Activated T-cell treated with anti-CD3 and anti-CD28 coated beads, Interleukin-2, amount 50 U/mL, for 24 hours (primary cell): ENCODE measurements around the gene FAM193B.

Experiments
- DNase-seq: peaks from one replicate; pipeline ENCODE4 v3.0.0-alpha.2; 2020
- H3K27ac Mint-ChIP-seq: 2 replicates; pipeline ENCODE4 v1.8.0; 2020; ENCODE audit warnings: mild to moderate bottlenecking, mixed read lengths
- H3K27me3 Mint-ChIP-seq: 2 replicates; pipeline ENCODE4 v1.8.0; 2020; ENCODE audit warnings: mixed read lengths
- H3K36me3 Mint-ChIP-seq: 2 replicates; pipeline ENCODE4 v1.8.0; 2020; ENCODE audit warnings: low read depth, mixed read lengths
- H3K4me1 Mint-ChIP-seq: 2 replicates; pipeline ENCODE4 v1.8.0; 2020; ENCODE audit warnings: low read depth, mixed read lengths
- H3K4me3 Mint-ChIP-seq: 2 replicates; pipeline ENCODE4 v1.8.0; 2020; ENCODE audit warnings: mild to moderate bottlenecking, moderate library complexity, mixed read lengths
- H3K9me3 Mint-ChIP-seq: 2 replicates; pipeline ENCODE4 v1.8.0; 2020; ENCODE audit warnings: mixed read lengths

FAM193B gene

GRCh38 chr5:177475563-177476427, 78.6 kb downstream of the FAM193B start:
- Mint-ChIP-seq H3K4me3 (peak overlapping the region; percentile 5), H3K9me3 (no peaks in the 10 kb centered on the region), H3K36me3 (peaks cover 10% of the 10 kb centered on the region), H3K4me1 (peaks cover 66% of the 10 kb centered on the region), H3K27me3 (peaks cover 5% of the 10 kb centered on the region), H3K27ac (peak overlapping the region; percentile 62)
- DNase-seq, result no peak

- DNase-seq, result no peak
- Mint-ChIP-seq H3K4me3 (peak overlapping the region; percentile 72), H3K27ac (peak overlapping the region; percentile 62), H3K36me3 (peaks cover 16% of the 10 kb centered on the region), H3K27me3 (peaks cover 5% of the 10 kb centered on the region), H3K9me3 (no peaks in the 10 kb centered on the region), H3K4me1 (peaks cover 69% of the 10 kb centered on the region)
Observed at GRCh38 chr5:177474846-177475562, 79.4 kb downstream of the FAM193B start.

- no peak for DNase-seq
- no peaks in the 10 kb centered on the region for H3K9me3 Mint-ChIP-seq
- peaks cover 5% of the 10 kb centered on the region for H3K27me3 Mint-ChIP-seq
- H3K4me3 Mint-ChIP-seq, result peak overlapping the region; percentile 72
- peaks cover 20% of the 10 kb centered on the region for H3K36me3 Mint-ChIP-seq
- peaks cover 60% of the 10 kb centered on the region for H3K4me1 Mint-ChIP-seq
- peak overlapping the region; percentile 50 for H3K27ac Mint-ChIP-seq
Observed at GRCh38 chr5:177474002-177474476, 80.3 kb downstream of the FAM193B start.

DNA sequence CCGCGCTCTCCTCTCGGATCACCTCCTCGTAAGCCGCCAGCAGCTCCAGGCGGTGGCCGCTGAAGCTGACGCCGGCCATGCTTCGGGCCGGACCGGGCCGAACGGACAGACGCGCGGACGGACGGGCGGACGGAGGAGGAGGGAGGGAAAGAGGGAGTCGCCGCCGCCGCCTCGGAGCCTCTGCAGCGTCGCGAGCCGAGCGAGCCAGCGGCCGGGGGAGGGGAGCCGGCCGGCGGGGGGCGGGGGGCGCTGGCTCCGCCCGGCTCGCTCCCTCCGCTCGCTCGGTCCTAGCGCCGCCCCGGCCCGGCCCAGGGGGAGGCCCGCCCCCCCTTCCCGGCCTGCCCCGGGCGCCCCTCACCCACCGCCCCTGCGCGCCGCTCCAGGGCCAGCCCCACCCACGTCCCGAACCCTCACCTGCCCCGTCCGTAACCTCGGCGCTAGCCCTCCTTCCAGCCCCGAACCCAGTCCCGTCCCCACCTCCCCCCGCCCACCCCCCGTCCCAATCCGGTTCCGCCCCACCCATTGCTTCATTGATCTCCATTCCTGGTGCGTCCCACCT, 80.8 kb downstream of the FAM193B start, which contains the start of gene DBN1:
Gene DBN1 (minus strand): TSS at position 192 of the 559 bp plus-strand sequence. CDS start 113 bp downstream, at position 79.
- DNase-seq, result no peak
- H3K9me3 Mint-ChIP-seq, result no peaks in the 10 kb centered on the region
- peak within 1 kb of the TSS; percentile 82 for H3K27ac Mint-ChIP-seq
- H3K36me3 Mint-ChIP-seq, result peaks cover 20% of the 10 kb centered on the region
- H3K4me3 Mint-ChIP-seq, result peak within 1 kb of the TSS; percentile 78
- peaks cover 54% of the 10 kb centered on the region for H3K4me1 Mint-ChIP-seq
- peaks cover 5% of the 10 kb centered on the region for H3K27me3 Mint-ChIP-seq

DNA sequence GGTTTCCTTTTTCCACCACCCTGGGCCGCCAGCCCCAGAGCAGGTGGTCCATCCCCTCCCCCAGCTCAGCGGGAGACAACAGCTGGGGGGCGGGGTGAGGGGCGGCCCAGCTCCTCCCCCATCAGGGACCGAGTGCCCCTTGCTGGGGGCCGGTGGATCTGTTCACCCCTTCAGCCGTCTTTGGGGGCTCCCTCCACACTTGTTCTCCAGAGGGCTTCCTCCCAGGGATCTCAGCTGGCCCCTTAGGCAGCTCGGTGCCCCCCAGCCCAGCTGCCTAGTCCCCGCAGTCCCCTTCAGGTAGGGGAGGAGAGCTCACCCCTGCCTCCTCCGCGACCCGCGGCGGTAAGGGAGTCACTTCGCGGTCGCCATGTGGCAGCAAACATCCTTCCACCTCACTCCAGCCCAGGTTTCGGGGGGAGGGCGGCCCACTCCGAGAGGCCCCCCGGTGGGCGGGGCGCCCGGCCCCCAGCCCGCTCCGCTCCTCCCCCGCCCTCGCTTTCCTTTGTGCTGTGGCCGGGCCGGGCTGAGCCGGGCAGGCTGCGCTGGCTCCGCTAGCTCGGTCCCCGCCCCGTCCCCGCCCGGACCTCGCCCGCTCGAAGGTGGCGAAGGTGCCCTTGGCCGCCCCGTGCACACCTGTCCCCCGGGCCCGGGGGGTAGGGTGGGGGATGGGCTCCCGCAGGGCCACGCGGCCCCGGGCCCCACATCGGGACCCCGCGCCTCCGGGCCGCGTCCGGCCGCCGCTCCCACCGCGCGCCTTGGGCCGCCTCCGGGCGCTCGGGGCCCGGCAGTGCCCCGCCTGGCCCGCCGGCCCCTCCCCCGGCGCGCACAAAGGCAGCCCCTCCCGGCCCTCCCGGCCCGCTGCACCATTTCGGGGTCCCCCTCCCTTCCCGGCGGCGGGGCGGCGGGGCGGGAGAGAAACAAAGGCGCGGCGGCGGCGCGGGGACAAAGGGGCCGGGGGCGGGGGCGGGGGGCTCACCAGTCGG, 81.6 kb downstream of the FAM193B start:
- Mint-ChIP-seq H3K27ac (peak overlapping the region; percentile 82), H3K36me3 (peaks cover 25% of the 10 kb centered on the region), H3K4me1 (peaks cover 48% of the 10 kb centered on the region), H3K27me3 (peaks cover 5% of the 10 kb centered on the region), H3K9me3 (no peaks in the 10 kb centered on the region), H3K4me3 (peak overlapping the region; percentile 78)
- peak; percentile 80 for DNase-seq

GRCh38 chr5:177471610-177472356, 82.6 kb downstream of the FAM193B start:
- peaks cover 5% of the 10 kb centered on the region for H3K27me3 Mint-ChIP-seq
- H3K9me3 Mint-ChIP-seq, result no peaks in the 10 kb centered on the region
- H3K4me3 Mint-ChIP-seq, result peak overlapping the region; percentile 78
- H3K27ac Mint-ChIP-seq, result peak overlapping the region; percentile 84
- no peak for DNase-seq
- H3K4me1 Mint-ChIP-seq, result peaks cover 45% of the 10 kb centered on the region
- peaks cover 33% of the 10 kb centered on the region for H3K36me3 Mint-ChIP-seq

GRCh38 chr5:177470759-177471536, 83.4 kb downstream of the FAM193B start:
- Mint-ChIP-seq H3K4me3 (peak overlapping the region; percentile 78), H3K4me1 (peaks cover 37% of the 10 kb centered on the region), H3K27ac (peak overlapping the region; percentile 84), H3K9me3 (no peaks in the 10 kb centered on the region), H3K27me3 (peaks cover 5% of the 10 kb centered on the region), H3K36me3 (peaks cover 41% of the 10 kb centered on the region)
- DNase-seq, result no peak
